Vagina (tissue), 2 donors: ENCODE data around the gene IRAK1.

ENCODE experiments used
- POLR2A ChIP-seq, 2 donors: fragments of 450-650 bp; IDR thresholded peaks; one replicate each; pipeline ENCODE4 v1.6.1; 2017; ENCODE audit warnings: antibody characterized with exemption in 2 of 2, mild to moderate bottlenecking in 2 of 2, moderate library complexity in 2 of 2
- TF ChIP-seq, protein P1 (sequence below), 3 experiments: fragments of 450-650 bp in 2 of 3; fragments of 200-600 bp in 1 of 3; sonication (generic) in 1 of 3; IDR thresholded peaks; one replicate each; pipeline ENCODE4 v1.5.1; 2017 to 2019; ENCODE audit warnings: antibody characterized with exemption in 3 of 3, mild to moderate bottlenecking in 2 of 3, moderate library complexity in 2 of 3

DNA sequence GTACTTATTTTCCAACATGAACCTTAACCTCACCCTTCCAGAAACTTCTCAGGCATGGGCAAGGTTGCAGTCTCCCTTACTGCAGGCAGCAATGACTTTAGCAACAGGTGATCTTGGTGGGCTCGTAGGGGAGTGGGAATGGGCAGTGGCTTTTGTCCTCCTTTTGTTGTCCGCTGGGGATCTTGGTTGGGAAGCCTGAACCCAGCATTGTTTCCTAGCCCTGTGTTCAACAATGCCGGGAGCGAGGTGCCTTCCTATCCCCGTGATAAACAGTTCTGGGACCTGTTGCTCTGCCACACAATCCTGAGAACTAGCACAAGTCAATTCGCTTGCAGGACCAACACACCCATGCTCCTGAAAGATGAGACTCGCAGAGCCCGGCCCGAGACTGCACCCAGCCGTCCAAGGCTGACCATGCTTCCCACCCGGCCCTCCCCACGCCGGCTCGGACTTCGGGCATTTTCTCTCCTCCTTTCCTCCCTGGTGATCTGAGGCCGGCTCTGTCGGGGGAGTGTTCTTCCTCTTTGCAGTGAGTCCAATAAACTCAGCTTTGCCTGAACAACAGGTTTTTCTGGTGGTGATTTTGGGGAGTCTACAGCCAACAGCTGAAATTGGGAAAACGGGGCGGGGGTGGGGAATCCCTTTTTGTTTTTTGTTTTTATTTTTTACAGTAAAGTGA is 20.2 kb downstream of the IRAK1 start:
- TF ChIP-seq, protein P1, sequence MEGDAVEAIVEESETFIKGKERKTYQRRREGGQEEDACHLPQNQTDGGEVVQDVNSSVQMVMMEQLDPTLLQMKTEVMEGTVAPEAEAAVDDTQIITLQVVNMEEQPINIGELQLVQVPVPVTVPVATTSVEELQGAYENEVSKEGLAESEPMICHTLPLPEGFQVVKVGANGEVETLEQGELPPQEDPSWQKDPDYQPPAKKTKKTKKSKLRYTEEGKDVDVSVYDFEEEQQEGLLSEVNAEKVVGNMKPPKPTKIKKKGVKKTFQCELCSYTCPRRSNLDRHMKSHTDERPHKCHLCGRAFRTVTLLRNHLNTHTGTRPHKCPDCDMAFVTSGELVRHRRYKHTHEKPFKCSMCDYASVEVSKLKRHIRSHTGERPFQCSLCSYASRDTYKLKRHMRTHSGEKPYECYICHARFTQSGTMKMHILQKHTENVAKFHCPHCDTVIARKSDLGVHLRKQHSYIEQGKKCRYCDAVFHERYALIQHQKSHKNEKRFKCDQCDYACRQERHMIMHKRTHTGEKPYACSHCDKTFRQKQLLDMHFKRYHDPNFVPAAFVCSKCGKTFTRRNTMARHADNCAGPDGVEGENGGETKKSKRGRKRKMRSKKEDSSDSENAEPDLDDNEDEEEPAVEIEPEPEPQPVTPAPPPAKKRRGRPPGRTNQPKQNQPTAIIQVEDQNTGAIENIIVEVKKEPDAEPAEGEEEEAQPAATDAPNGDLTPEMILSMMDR (IDR thresholded peaks at IDR 0.05): no peak
- TF ChIP-seq POLR2A (IDR thresholded peaks at IDR 0.05): no peak
